Medulla oblongata (tissue), 1 donor: ENCODE measurements around the gene P4HA2.
"Not testable (repeated sequence)": the region's sequence is repeated elsewhere in the genome, so short reads cannot be mapped to it uniquely, and the experiment has no call there.

Experiments used
- DNase-seq: peaks from one replicate; pipeline ENCODE4 v3.0.0-alpha.2; 2015; ENCODE audit errors: extremely low spot score

P4HA2 gene

DNA sequence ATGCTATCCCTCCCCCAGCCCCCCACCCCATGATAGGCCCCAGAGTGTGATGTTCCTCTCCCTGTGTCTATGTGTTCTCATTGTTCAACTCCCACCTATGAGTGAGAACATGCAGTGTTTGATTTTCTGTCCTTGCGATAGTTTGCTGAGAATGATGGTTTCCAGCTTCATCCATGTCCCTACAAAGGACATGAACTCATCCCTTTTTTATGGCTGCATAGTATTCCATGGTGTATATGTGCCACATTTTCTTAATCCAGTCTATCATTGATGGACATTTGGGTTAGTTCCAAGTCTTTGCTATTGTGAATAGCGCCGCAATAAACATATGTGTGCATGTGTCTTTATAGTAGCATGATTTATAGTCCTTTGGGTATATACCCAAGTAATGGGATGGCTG, 82.3 kb downstream of the P4HA2 start:
- not testable (repeated sequence) for DNase-seq

GRCh38 chr5:132143148-132143547, 84.5 kb downstream of the P4HA2 start:
- DNase-seq, result no peak

DNA sequence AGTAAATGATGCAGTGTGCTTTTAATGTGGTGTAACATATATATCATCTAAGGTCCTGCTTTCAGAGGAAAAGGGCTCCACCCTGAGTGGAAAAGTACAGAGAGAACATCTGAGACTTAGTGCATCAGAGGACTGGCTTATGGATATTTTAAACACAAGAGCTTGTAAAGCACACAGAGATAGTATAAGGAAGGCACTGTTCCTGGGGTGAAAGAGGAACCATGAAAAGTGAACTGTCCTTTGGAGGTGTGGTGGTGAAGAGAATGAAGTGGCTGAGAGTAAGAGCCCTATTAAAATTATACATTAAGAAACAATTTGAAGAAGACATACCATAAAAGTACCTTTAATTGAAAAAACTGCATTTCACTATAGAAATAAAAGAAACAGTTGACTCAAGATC, 85.2 kb downstream of the P4HA2 start:
- no peak for DNase-seq
